Endothelial cell of umbilical vein (primary cell): ENCODE results near the gene RBM47.

Experiments
- CTCF ChIP-seq, 2 donors: IDR thresholded peaks; 1 replicate in 1 of 2; 2 replicates in 1 of 2; pipeline ENCODE4 v1.5.1; 2011; ENCODE audit warnings: low read length in 2 of 2, mild to moderate bottlenecking in 2 of 2, moderate library complexity in 2 of 2, control low read depth in 1 of 2, inconsistent platforms in 1 of 2, low read depth in 1 of 2; ENCODE audit not compliant: insufficient read depth in 1 of 2; ENCODE audit errors: extremely low read depth in 1 of 2
- EZH2 ChIP-seq: IDR thresholded peaks from 2 replicates; pipeline ENCODE4 v1.6.1; 2012; ENCODE audit warnings: borderline replicate concordance, low read depth, mild to moderate bottlenecking, moderate library complexity, low read length, inconsistent platforms; ENCODE audit not compliant: severe bottlenecking
- FOS ChIP-seq: IDR thresholded peaks from 2 replicates; pipeline ENCODE4 v1.6.1; 2011; ENCODE audit warnings: mild to moderate bottlenecking, low read length, moderate library complexity, borderline replicate concordance; ENCODE audit not compliant: insufficient read depth
- GATA2 ChIP-seq: IDR thresholded peaks from 2 replicates; pipeline ENCODE4 v1.7.0; 2011; ENCODE audit warnings: low read depth, mild to moderate bottlenecking, moderate library complexity, mixed read lengths, low read length; ENCODE audit not compliant: insufficient read length, insufficient read depth
- MYC ChIP-seq: IDR thresholded peaks from one replicate; pipeline ENCODE4 v1.6.1; 2011; ENCODE audit warnings: mild to moderate bottlenecking, low read depth, low read length
- POLR2A ChIP-seq: IDR thresholded peaks from 2 replicates; pipeline ENCODE4 v1.6.1; 2012; ENCODE audit warnings: low read depth, mild to moderate bottlenecking, control low read depth, low read length
- POLR2AphosphoS5 ChIP-seq: IDR thresholded peaks from 2 replicates; pipeline ENCODE4 v1.6.1; 2012; ENCODE audit warnings: low read depth, mild to moderate bottlenecking, control low read depth, low read length, moderate library complexity; ENCODE audit not compliant: insufficient read depth

GRCh38 chr4:40448875-40449274, 180.8 kb downstream of the RBM47 start:
- TF ChIP-seq EZH2: no peak
- TF ChIP-seq CTCF (IDR thresholded peaks at IDR 0.05; ENCODE audit: extremely low read depth in 1 of 2, insufficient read depth in 1 of 2, low read depth in 1 of 2, low read length in 2 of 2): no peak
- no peak for TF ChIP-seq POLR2AphosphoS5
- TF ChIP-seq FOS: no peak
- no peak for TF ChIP-seq POLR2A
- TF ChIP-seq GATA2: no peak
- TF ChIP-seq MYC: no peak
